ENCODE measurements around the gene RPS6KC1. TPM values are rescaled to one million over a fixed set of nuclear protein-coding genes. Genes with fewer than 3 reads are reported as not detected.
"Not testable (repeated sequence)": the region's sequence is repeated elsewhere in the genome, so short reads cannot be mapped to it uniquely, and the experiment has no call there.

The RPS6KC1 gene
- total RNA-seq, 1 donor from 2014 or later: 8.5 TPM

DNA sequence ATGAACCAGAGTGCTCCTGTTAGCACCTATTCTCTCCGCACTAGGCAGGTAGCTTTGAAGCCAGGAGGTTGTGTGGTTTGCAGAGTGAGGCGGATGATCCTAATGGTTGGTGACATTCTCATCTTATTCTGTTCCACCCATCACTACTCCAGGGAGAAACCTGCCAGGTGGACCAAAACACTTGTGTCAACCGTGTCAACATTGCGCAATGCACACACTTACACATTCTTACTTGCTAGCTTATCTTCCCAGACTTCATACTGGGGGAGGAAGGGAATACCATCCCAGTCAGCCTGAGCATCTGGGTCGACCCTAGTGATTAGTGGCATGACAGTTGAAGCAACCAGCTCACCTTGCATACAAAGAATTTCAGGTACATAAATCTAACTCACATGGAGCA is 236.9 kb downstream of the RPS6KC1 start:
- ATAC-seq: no peak

DNA sequence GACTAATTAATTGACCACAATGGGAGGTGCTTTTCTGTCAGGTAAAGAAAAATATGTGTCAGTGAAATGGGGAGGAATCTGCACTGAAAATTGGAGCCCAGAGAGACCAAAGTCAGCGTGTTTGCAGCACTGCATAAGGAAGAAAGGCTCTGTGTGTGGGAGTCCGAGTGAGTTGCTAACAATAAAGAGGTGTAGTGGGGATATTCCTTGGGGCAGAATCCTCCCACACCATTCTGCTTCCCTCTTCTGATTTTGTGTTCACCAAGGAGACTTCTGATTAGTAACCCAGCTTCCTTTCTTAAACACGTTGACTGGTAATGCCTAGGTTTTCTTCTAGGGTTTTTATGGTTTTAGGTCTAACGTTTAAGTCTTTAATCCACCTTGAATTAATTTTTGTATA is 240.5 kb downstream of the RPS6KC1 start:
- no peak for ATAC-seq

DNA sequence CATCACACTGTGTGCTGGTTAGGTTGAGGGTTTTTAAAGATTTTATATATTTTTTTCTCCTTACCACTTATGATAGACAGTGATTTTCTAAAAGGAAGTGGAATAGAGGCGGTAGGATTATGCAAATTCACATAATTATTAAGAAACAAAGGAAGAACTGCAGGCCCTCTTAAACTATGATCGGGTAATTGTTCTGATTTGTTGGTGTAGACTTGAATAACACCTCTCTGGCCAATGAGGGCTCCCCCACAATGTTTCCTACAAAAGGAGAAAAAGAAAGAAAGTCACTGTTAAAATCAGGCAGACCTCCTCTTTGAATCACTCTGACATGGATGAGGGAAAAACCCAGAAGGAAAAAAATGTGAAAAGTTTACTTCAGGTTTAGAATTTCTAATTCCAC is 241.6 kb downstream of the RPS6KC1 start:
- no peak for ATAC-seq

DNA sequence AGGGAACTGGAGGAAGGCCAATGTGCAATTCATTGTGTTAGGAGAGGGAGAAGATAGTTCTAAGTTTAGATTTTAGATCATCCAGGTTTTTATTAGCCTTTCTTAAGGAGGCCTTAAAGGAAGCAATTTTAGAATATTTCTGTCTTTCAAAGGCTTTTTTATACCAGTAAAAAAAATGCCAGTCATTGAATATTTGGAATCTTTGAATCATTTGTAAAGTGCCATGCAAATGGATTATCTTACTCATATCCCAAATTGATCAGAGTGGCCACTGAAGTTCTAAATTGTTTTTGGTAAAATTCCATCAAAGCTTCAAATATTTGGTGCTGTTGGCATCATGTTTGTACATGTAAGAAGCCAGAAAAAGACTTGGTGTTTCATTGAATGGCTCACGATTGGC is 244.8 kb downstream of the RPS6KC1 start:
- ATAC-seq: no peak

GRCh38 chr1:213296558-213296957 is 245.5 kb downstream of the RPS6KC1 start:
- no peak for ATAC-seq

DNA sequence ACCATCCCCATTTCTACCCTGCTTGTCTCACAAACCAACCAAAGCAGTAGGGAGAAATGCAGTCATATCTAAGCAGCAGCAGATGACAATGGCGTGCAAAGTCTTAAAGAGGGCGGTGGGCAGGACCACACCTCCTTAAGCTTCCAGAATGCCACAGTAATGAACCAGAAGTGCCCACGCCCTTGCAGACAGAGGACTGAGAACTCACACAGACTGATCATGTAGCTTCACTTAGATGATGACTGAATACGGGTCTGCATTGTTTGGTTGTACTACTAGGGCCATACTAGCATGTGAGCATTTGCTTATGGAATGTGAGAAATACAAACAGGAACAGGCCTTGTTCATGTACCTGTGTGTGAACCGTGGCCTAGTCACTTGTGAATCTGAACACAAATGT is 246.0 kb downstream of the RPS6KC1 start:
- ATAC-seq: no peak

DNA sequence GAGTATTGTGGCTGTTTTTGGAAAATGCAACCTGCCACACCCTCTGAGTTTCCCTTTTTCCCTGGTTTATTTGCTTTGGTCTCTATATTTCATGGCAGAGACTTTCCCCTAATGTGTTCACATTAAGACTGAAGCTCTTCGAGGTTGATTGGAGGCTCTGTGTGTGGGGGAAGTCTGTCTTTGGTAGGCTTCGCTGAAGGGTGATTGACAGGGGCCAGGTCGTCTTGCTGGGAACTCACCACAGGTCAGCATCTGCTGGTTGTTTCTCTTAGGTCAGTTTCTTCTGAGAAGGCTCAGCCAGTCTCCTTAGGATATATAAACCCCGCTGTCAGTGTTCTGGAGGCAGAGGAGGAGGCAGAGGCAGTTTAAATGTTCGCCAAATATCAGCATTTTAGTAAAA is 249.4 kb downstream of the RPS6KC1 start:
- no peak for ATAC-seq

- not testable (repeated sequence) for ATAC-seq
Measured at GRCh38 chr1:213301524-213301923, 250.5 kb downstream of the RPS6KC1 start.

DNA sequence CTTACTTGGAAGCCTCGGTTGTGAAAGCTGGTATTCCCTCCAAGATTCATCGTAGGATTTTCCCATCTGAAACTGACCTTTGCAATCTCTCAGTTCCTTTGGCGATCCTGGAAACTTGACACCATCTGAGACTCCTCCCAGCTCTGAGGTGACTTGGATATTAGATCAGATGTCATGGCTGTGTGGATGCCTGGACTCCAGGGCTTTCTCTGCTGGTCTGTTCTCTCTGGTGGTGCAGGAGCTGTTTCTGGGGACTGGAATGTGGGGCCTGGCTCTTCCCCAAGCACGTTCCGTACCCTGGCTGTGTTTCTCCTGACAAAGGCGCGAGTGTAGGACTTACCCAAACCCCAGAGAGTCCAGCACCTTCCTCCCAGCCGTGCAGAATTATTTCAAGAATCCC is 252.2 kb downstream of the RPS6KC1 start:
- no peak for ATAC-seq

DNA sequence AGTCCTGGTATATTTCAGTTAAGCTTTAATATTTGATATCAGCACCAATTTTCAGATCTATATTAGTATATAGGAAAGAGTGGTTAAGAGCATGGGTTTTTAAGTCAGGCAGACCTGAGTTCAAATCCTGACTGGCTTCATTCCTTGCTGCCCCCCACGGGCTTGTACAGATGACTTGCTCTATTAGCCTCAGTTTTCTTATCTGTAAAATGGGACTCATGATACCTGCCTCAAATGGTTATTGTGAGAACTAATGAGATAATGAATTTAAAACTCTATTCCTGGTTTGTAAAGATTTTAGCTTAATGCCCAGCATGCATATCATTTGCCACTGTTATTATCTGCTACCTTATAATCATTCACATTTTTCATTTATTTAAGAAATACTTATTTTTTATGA is 264.5 kb downstream of the RPS6KC1 start:
- ATAC-seq: no peak

DNA sequence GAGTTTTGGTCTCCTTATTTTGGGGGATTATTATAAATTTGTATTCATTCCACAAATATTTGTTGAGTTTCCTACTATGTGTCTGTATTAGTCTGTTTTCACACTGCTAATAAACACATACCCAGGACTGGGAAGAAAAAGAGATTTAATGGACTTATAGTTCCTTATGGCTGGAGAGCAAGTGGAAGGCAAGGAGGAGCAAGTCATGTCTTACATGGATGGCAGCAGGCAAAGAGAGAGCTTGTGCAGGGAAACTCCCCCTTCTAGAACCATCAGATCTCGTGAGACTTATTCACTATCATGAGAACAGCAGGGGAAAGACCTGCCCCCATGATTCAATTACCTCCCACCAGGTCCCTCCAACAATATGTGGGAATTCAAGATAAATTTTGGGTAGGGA is 267.4 kb downstream of the RPS6KC1 start:
- ATAC-seq: not testable (repeated sequence)

- no peak for ATAC-seq
Measured at GRCh38 chr1:213320191-213320870, 269.3 kb downstream of the RPS6KC1 start.

Other genes with a start within 250 kb of the RPS6KC1 start
- gene SPATA45, start 203.6 kb upstream of the RPS6KC1 start, total RNA-seq: not detected
- 5.0 TPM for gene FLVCR1, start 193.0 kb upstream of the RPS6KC1 start, total RNA-seq
- gene VASH2, start 100.7 kb upstream of the RPS6KC1 start, total RNA-seq: 0.36 TPM
- 16.0 TPM for gene ANGEL2, start 35.4 kb upstream of the RPS6KC1 start, total RNA-seq

All from esophagus mucosa (tissue), 1 donor.